HuH-7.5 (cell line): ENCODE results near the gene SMYD3.
"Not testable (repeated sequence)": the region's sequence is repeated elsewhere in the genome, so short reads cannot be mapped to it uniquely, and the experiment has no call there.

ENCODE experiments used
- DNase-seq: peaks from one replicate; pipeline ENCODE4 v3.0.0; 2011; ENCODE audit warnings: low spot score

Gene SMYD3

GRCh38 chr1:245952383-245953026 lies 554.6 kb downstream of the SMYD3 start:
- DNase-seq, result no peak

GRCh38 chr1:245948786-245949185 lies 558.3 kb downstream of the SMYD3 start:
- DNase-seq, result no peak

- DNase-seq, result no peak
These were observed 560.2 kb downstream of the SMYD3 start for GRCh38 chr1:245946905-245947304.

GRCh38 chr1:245945136-245945535 lies 561.9 kb downstream of the SMYD3 start:
- DNase-seq, result not testable (repeated sequence)

- no peak for DNase-seq
These were observed 564.2 kb downstream of the SMYD3 start for GRCh38 chr1:245942856-245943255.

- DNase-seq, result not testable (repeated sequence)
These were observed 565.3 kb downstream of the SMYD3 start for GRCh38 chr1:245941771-245942170.

- no peak for DNase-seq
These were observed 567.2 kb downstream of the SMYD3 start for GRCh38 chr1:245939756-245940345.

- DNase-seq, result no peak
These were observed 569.0 kb downstream of the SMYD3 start for GRCh38 chr1:245938046-245938435.

- DNase-seq, result no peak
These were observed 569.6 kb downstream of the SMYD3 start for GRCh38 chr1:245937316-245938045.

- DNase-seq, result no peak
These were observed 572.7 kb downstream of the SMYD3 start for GRCh38 chr1:245934409-245934808.

GRCh38 chr1:245933431-245934045 lies 573.5 kb downstream of the SMYD3 start:
- DNase-seq, result no peak

GRCh38 chr1:245932302-245932972 lies 574.6 kb downstream of the SMYD3 start:
- no peak for DNase-seq

GRCh38 chr1:245931450-245931849 lies 575.6 kb downstream of the SMYD3 start:
- no peak for DNase-seq

GRCh38 chr1:245929224-245929623 lies 577.9 kb downstream of the SMYD3 start:
- no peak for DNase-seq

GRCh38 chr1:245926888-245927287 lies 580.2 kb downstream of the SMYD3 start:
- DNase-seq, result no peak

GRCh38 chr1:245923215-245923614 lies 583.9 kb downstream of the SMYD3 start:
- no peak for DNase-seq

GRCh38 chr1:245921417-245921816 lies 585.7 kb downstream of the SMYD3 start:
- no peak for DNase-seq

- no peak for DNase-seq
These were observed 589.7 kb downstream of the SMYD3 start for GRCh38 chr1:245917403-245917802.

GRCh38 chr1:245915841-245916240 lies 591.2 kb downstream of the SMYD3 start:
- DNase-seq, result no peak

- no peak for DNase-seq
These were observed 591.7 kb downstream of the SMYD3 start for GRCh38 chr1:245915406-245915805.

GRCh38 chr1:245908543-245908942 lies 598.5 kb downstream of the SMYD3 start:
- DNase-seq, result no peak

- no peak for DNase-seq
These were observed 600.9 kb downstream of the SMYD3 start for GRCh38 chr1:245906207-245906606.
